MM.1S (cell line): Measurements from ENCODE around the gene SPACA9.

Source experiments
- EZH2 ChIP-seq: fragments of 300-600 bp; sonication (generic); optimal IDR thresholded peaks from 2 replicates; pipeline ENCODE3; 2017; ENCODE audit warnings: low read depth, mild to moderate bottlenecking, antibody characterized with exemption, low read length, mixed read lengths
- EZH2phosphoT487 ChIP-seq: fragments of 300-600 bp; sonication (generic); IDR thresholded peaks from 2 replicates; pipeline ENCODE4 v1.6.1; 2018; ENCODE audit warnings: antibody characterized with exemption, low read length
- TF ChIP-seq, protein P1 (sequence below): fragments of 300-600 bp; sonication (generic); IDR thresholded peaks from 2 replicates; pipeline ENCODE4 v1.5.1; 2016; ENCODE audit warnings: antibody characterized with exemption, low read length, mixed read lengths

DNA sequence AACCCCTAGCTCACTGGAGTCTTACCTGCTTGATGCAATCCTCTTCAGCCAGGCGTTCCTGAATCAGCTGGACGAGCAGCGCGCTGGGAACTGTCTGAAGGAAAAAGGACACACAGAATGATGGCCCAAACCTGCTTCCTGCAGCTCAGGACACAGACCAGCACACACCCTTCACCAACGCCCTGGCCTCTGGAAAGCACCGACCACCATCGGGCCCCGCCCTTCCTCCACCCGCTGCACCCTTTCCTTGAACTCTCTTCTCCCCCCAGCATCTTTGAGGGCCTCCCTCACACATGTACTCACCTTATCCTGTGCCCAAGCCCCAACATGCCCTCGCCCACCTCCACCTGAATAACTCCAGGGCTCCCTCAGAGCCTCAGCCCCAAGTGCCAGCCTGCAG lies 23.9 kb upstream of the SPACA9 start:
- TF ChIP-seq, protein P1, sequence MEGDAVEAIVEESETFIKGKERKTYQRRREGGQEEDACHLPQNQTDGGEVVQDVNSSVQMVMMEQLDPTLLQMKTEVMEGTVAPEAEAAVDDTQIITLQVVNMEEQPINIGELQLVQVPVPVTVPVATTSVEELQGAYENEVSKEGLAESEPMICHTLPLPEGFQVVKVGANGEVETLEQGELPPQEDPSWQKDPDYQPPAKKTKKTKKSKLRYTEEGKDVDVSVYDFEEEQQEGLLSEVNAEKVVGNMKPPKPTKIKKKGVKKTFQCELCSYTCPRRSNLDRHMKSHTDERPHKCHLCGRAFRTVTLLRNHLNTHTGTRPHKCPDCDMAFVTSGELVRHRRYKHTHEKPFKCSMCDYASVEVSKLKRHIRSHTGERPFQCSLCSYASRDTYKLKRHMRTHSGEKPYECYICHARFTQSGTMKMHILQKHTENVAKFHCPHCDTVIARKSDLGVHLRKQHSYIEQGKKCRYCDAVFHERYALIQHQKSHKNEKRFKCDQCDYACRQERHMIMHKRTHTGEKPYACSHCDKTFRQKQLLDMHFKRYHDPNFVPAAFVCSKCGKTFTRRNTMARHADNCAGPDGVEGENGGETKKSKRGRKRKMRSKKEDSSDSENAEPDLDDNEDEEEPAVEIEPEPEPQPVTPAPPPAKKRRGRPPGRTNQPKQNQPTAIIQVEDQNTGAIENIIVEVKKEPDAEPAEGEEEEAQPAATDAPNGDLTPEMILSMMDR, result no peak
- TF ChIP-seq EZH2, result no peak
- TF ChIP-seq EZH2phosphoT487, result no peak
